ENCODE data around the gene GOSR1. TPM values are rescaled to one million over a fixed set of nuclear protein-coding genes. Genes with fewer than 3 reads are reported as not detected.
"Not testable (repeated sequence)": the region's sequence is repeated elsewhere in the genome, so short reads cannot be mapped to it uniquely, and the experiment has no call there.

Gene GOSR1
- total and polyA plus RNA-seq, 2 donors (not counting 3 experiments of a cell fraction or from before 2014, with no cell fraction given), result 13.8 to 41.0 TPM

GRCh38 chr17:30458371-30458770 lies 18.8 kb upstream of the GOSR1 start:
- Histone ChIP-seq H3K9ac (replicated peaks; ENCODE audit: extremely low read depth, insufficient read depth, low read length) (no peak overlapping the region), H3K4me2 (ENCODE audit: insufficient read depth, low read length) (no peak overlapping the region), H2AFZ (ENCODE audit: low read depth, low read length) (no peak overlapping the region), H3K27ac (ENCODE audit: insufficient read depth, low read depth, low read length) (no peak overlapping the region), H3K4me3 (replicated peaks in 1 of 3; ENCODE audit: insufficient read depth in 1 of 3, low read depth in 1 of 3, low read length in 3 of 3) (no peak overlapping the region), H3K36me3 (ENCODE audit: control insufficient read depth in 2 of 2, extremely low read depth in 1 of 2, insufficient read depth in 2 of 2, low read length in 2 of 2) (peaks cover 1 to 2% of the 10 kb centered on the region in 2 experiments), H3K9me1 (replicated peaks; ENCODE audit: control insufficient read depth, extremely low read depth, insufficient read depth, low read length) (no peaks in the 10 kb centered on the region), H3K79me2 (ENCODE audit: control insufficient read depth, insufficient read depth, low read length) (no peaks in the 10 kb centered on the region), H3K9me3 (replicated peaks; ENCODE audit: control insufficient read depth, insufficient read depth, low read length) (no peaks in the 10 kb centered on the region), H3K4me1 (ENCODE audit: control insufficient read depth, extremely low read depth, insufficient read depth, low read length) (no peaks in the 10 kb centered on the region), H3K27me3 (ENCODE audit: control insufficient read depth in 2 of 2, insufficient read depth in 2 of 2, low read length in 2 of 2) (no peaks in the 10 kb centered on the region), H4K20me1 (replicated peaks; ENCODE audit: control insufficient read depth, extremely low read depth, insufficient read depth, low read length) (no peaks in the 10 kb centered on the region)
- dilution Hi-C loops (cut with MboI; ENCODE audit: extremely low pct_ligation_motif_present, low sequenced_read_pairs) (no loop called here), intact Hi-C loops (cut with micrococcal nuclease) (no loop called here)
- CTCF ChIA-PET, result no interaction called here
- FAIRE-seq, result no peak
- TF ChIP-seq MYC (IDR thresholded peaks at IDR 0.05; ENCODE audit: low read depth, low read length), result no peak
- no peak for TF ChIP-seq MAX (IDR thresholded peaks at IDR 0.05; ENCODE audit: insufficient read depth, insufficient read length)
- no peak for TF ChIP-seq JUN (IDR thresholded peaks at IDR 0.05; ENCODE audit: borderline replicate concordance, insufficient read depth, insufficient read length, low read depth)
- TF ChIP-seq FOS (IDR thresholded peaks at IDR 0.05; ENCODE audit: borderline replicate concordance, insufficient read depth, low read length), result no peak
- no peak for TF ChIP-seq POLR2AphosphoS5 (IDR thresholded peaks at IDR 0.05; ENCODE audit: insufficient read depth, low read depth, low read length)
- POLR2A ChIA-PET, result no interaction called here
- DNase-seq (ENCODE audit: low read depth, low spot score), result no peak
- BruUV-seq (replicated peaks), result no TSS peak

GRCh38 chr17:30458797-30459413 lies 18.3 kb upstream of the GOSR1 start:
- H3K79me2 ChIP-seq (ENCODE audit: control insufficient read depth, insufficient read depth, low read length); H3K9me1 ChIP-seq (replicated peaks; ENCODE audit: control insufficient read depth, extremely low read depth, insufficient read depth, low read length); DNase-seq (ENCODE audit: low read depth, low spot score); dilution Hi-C loops (cut with MboI; ENCODE audit: extremely low pct_ligation_motif_present, low sequenced_read_pairs); H3K4me2 ChIP-seq (ENCODE audit: insufficient read depth, low read length); H3K4me3 ChIP-seq (replicated peaks in 1 of 3; ENCODE audit: insufficient read depth in 1 of 3, low read depth in 1 of 3, low read length in 3 of 3); H3K36me3 ChIP-seq (ENCODE audit: control insufficient read depth in 2 of 2, extremely low read depth in 1 of 2, insufficient read depth in 2 of 2, low read length in 2 of 2); H2AFZ ChIP-seq (ENCODE audit: low read depth, low read length); intact Hi-C loops (cut with micrococcal nuclease); H3K4me1 ChIP-seq (ENCODE audit: control insufficient read depth, extremely low read depth, insufficient read depth, low read length); CTCF ChIA-PET; H3K9me3 ChIP-seq (replicated peaks; ENCODE audit: control insufficient read depth, insufficient read depth, low read length); FAIRE-seq; H3K27ac ChIP-seq (ENCODE audit: insufficient read depth, low read depth, low read length); H3K9ac ChIP-seq (replicated peaks; ENCODE audit: extremely low read depth, insufficient read depth, low read length); H3K27me3 ChIP-seq (ENCODE audit: control insufficient read depth in 2 of 2, insufficient read depth in 2 of 2, low read length in 2 of 2); BruUV-seq (replicated peaks); H4K20me1 ChIP-seq (replicated peaks; ENCODE audit: control insufficient read depth, extremely low read depth, insufficient read depth, low read length); POLR2A ChIA-PET: not testable (repeated sequence)
